Measurements from ENCODE around the gene LYRM4.

The LYRM4 gene

GRCh38 chr6:5192135-5192794 is 68.5 kb downstream of the LYRM4 start:
- H3K27me3 ChIP-seq (replicated peaks), result no peaks in the 10 kb centered on the region
- in situ Hi-C loops (cut with HindIII; ENCODE audit: low pct_ligation_motif_present, low sequenced_read_pairs), result no loop called here
- no peaks in the 10 kb centered on the region for H3K36me3 ChIP-seq (replicated peaks)
- peak overlapping the region; percentile 99 for H3K27ac ChIP-seq
- H3K4me3 ChIP-seq (ENCODE audit: low read depth, low read length), result no peak overlapping the region
- TF ChIP-seq CTCF (IDR thresholded peaks at IDR 0.05; ENCODE audit: low read depth, low read length, missing control alignments), result no peak
- no peak for DNase-seq

GRCh38 chr6:5191722-5192121 is 69.0 kb downstream of the LYRM4 start:
- in situ Hi-C loops (cut with HindIII; ENCODE audit: low pct_ligation_motif_present, low sequenced_read_pairs), result no loop called here
- Histone ChIP-seq H3K27me3 (replicated peaks) (no peaks in the 10 kb centered on the region), H3K27ac (peak overlapping the region; percentile 99), H3K4me3 (ENCODE audit: low read depth, low read length) (no peak overlapping the region), H3K36me3 (replicated peaks) (no peaks in the 10 kb centered on the region)
- TF ChIP-seq CTCF (IDR thresholded peaks at IDR 0.05; ENCODE audit: low read depth, low read length, missing control alignments), result no peak
- no peak for DNase-seq

GRCh38 chr6:5191222-5191621 is 69.5 kb downstream of the LYRM4 start:
- Histone ChIP-seq H3K27ac (peak overlapping the region; percentile 99), H3K4me3 (ENCODE audit: low read depth, low read length) (no peak overlapping the region), H3K27me3 (replicated peaks) (no peaks in the 10 kb centered on the region), H3K36me3 (replicated peaks) (no peaks in the 10 kb centered on the region)
- no peak for TF ChIP-seq CTCF (IDR thresholded peaks at IDR 0.05; ENCODE audit: low read depth, low read length, missing control alignments)
- peak; percentile 48 for DNase-seq
- in situ Hi-C loops (cut with HindIII; ENCODE audit: low pct_ligation_motif_present, low sequenced_read_pairs), result no loop called here

GRCh38 chr6:5190507-5190906 is 70.2 kb downstream of the LYRM4 start:
- peak; percentile 97 for DNase-seq
- H3K27me3 ChIP-seq (replicated peaks), result no peaks in the 10 kb centered on the region
- in situ Hi-C loops (cut with HindIII; ENCODE audit: low pct_ligation_motif_present, low sequenced_read_pairs), result no loop called here
- no peaks in the 10 kb centered on the region for H3K36me3 ChIP-seq (replicated peaks)
- TF ChIP-seq CTCF (IDR thresholded peaks at IDR 0.05; ENCODE audit: low read depth, low read length, missing control alignments), result no peak
- H3K27ac ChIP-seq, result peak overlapping the region; percentile 99
- no peak overlapping the region for H3K4me3 ChIP-seq (ENCODE audit: low read depth, low read length)

GRCh38 chr6:5188646-5189045 is 72.1 kb downstream of the LYRM4 start:
- no peaks in the 10 kb centered on the region for H3K27me3 ChIP-seq (replicated peaks)
- no peak overlapping the region for H3K4me3 ChIP-seq (ENCODE audit: low read depth, low read length)
- in situ Hi-C loops (cut with HindIII; ENCODE audit: low pct_ligation_motif_present, low sequenced_read_pairs), result no loop called here
- H3K36me3 ChIP-seq (replicated peaks), result no peaks in the 10 kb centered on the region
- no peak for TF ChIP-seq CTCF (IDR thresholded peaks at IDR 0.05; ENCODE audit: low read depth, low read length, missing control alignments)
- no peak overlapping the region for H3K27ac ChIP-seq
- DNase-seq, result no peak

- in situ Hi-C loops (cut with HindIII; ENCODE audit: low pct_ligation_motif_present, low sequenced_read_pairs), result no loop called here
- no peaks in the 10 kb centered on the region for H3K36me3 ChIP-seq (replicated peaks)
- H3K4me3 ChIP-seq (ENCODE audit: low read depth, low read length), result no peak overlapping the region
- H3K27ac ChIP-seq, result no peak overlapping the region
- no peaks in the 10 kb centered on the region for H3K27me3 ChIP-seq (replicated peaks)
- no peak for TF ChIP-seq CTCF (IDR thresholded peaks at IDR 0.05; ENCODE audit: low read depth, low read length, missing control alignments)
- DNase-seq, result no peak
Observed at GRCh38 chr6:5184878-5185277, 75.9 kb downstream of the LYRM4 start.
